ENCODE results near the gene PSMG2.
"Not testable (repeated sequence)": the region's sequence is repeated elsewhere in the genome, so short reads cannot be mapped to it uniquely, and the experiment has no call there.

PSMG2 gene

GRCh38 chr18:12758566-12758965 lies 55.7 kb downstream of the PSMG2 start:
- DNase-seq = not testable (repeated sequence)

DNA sequence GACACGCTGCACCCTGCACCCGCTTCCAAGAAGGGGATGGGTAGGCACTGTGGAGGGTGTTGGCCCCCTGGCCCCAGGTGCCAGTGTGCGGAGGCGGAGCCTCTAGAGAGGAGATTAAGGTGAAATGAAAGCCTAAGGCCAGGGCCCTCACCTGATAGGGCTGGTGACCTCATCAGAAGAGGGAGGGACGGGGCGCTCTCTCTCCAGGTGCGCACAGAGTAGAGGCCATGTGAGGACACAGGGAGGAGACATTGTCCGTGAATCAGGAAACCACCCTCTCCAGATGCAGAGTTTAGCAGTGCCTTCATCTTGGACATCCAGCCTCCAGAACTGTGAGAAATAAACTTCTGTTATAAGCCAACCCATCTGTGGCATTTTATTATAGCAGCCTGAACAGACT lies 62.3 kb downstream of the PSMG2 start:
- DNase-seq = no peak

- DNase-seq = no peak
Observed at GRCh38 chr18:12765586-12765985, 62.7 kb downstream of the PSMG2 start.

DNA sequence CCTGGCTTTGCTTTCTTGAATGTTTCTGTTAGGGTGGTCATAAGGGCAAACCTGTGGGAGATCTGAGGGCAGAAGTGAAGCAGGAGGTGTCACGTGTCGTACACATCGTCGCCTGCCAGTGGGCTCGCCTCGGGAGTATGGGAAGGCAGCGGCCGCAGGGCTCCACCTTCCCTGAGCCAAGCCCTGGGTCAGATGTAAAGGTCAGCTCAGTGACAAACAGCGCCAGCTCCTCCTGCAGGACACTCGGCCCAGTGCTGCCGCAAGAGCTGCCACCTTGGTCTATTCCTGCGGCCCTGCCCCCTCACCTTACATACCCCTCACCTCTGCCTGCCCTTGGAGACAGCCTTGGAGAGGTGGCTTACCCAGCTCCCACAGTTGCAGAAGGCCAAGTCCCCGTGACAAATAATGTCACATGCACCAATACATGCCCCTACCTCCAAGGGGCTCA lies 64.2 kb downstream of the PSMG2 start:
- DNase-seq = no peak

GRCh38 chr18:12767580-12768155 lies 64.8 kb downstream of the PSMG2 start:
- DNase-seq = no peak

GRCh38 chr18:12768625-12769024 lies 65.8 kb downstream of the PSMG2 start:
- no peak for DNase-seq

GRCh38 chr18:12769136-12769535 lies 66.3 kb downstream of the PSMG2 start:
- no peak for DNase-seq

DNA sequence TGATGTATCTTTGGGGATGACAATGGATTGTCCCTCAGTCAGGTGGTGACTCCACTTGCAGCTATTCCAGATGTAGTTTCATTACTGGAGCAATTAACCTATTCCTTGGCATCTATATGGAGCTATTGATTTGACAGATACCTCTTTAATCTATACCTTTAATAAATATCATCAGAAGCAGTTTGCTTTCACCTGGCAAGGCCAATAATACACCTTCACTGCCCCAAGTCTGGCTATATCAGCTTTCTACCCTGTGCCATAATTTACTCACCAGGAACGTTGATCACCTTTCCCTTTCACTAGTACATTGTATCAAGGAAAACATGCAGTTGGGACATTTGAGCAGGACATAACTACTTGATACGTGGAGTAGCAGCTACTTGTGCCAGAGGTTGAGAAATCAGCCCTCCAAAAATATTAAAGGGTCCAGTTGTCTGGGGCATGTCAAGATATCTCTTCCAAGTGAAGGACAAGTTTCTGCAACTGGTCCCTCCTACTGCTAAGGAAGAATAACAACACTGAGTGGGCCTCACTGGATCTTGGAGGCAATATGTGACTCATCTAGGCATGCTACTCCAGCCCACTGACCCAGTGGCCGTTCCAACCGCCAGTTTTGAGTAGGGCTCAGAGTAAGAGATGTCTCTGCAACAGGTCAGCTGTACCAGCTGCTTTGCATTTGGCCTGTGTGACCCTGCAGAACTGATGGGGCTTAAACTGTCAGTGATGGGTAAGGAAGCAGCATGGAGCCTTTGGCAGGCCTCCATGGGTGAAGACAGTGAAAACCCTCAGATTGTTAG lies 67.0 kb downstream of the PSMG2 start:
- no peak for DNase-seq

- DNase-seq = no peak
Observed at GRCh38 chr18:12770469-12771219, 67.8 kb downstream of the PSMG2 start.

- DNase-seq = no peak
Observed at GRCh38 chr18:12772111-12772510, 69.3 kb downstream of the PSMG2 start.

- DNase-seq = no peak
Observed at GRCh38 chr18:12773369-12773768, 70.5 kb downstream of the PSMG2 start.

DNA sequence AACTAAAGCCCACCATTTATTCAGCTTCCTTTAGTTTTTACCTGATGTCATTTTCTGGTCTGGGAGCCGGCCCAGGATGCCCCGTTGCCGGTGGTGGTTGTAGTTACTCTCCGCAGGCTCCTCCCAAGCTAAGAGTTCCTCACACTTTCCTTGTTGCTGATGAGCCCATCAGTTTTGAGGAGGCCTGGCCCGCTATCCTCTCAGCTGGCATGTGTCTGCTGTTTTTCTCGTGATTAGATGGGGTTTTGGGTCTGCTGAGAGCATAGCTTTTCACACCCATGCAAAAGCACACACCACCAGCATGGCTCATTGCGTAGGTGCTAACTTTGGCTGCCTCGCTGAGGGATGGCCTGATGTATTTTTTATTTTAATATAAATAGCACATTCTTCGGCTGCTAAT lies 72.1 kb downstream of the PSMG2 start:
- DNase-seq = no peak

All from nucleus accumbens (tissue), 56 donors.